ENCODE results near the gene NDUFAF4. TPM values are rescaled to one million over a fixed set of nuclear protein-coding genes. Genes with fewer than 3 reads are reported as not detected.

The NDUFAF4 gene
- total RNA-seq, 2 donors from 2014 or later: 57.9 to 103 TPM

- no peak for DNase-seq (ENCODE audit: low spot score)
- Histone ChIP-seq H3K4me3 (no peak overlapping the region), H3K9me3 (no peaks in the 10 kb centered on the region), H3K27ac (no peak overlapping the region), H3K36me3 (no peaks in the 10 kb centered on the region), H3K4me1 (no peaks in the 10 kb centered on the region), H3K27me3 (no peaks in the 10 kb centered on the region)
- TF ChIP-seq CTCF (IDR thresholded peaks at IDR 0.05): no peak
Observed at GRCh38 chr6:96861588-96861987, 36.1 kb downstream of the NDUFAF4 start.

- Histone ChIP-seq H3K4me3 (no peak overlapping the region), H3K36me3 (no peaks in the 10 kb centered on the region), H3K9me3 (no peaks in the 10 kb centered on the region), H3K27me3 (no peaks in the 10 kb centered on the region), H3K27ac (no peak overlapping the region), H3K4me1 (no peaks in the 10 kb centered on the region)
- no peak for TF ChIP-seq CTCF (IDR thresholded peaks at IDR 0.05)
- DNase-seq (ENCODE audit: low spot score): no peak
Observed at GRCh38 chr6:96856856-96857255, 40.8 kb downstream of the NDUFAF4 start.

- no peak overlapping the region for H3K4me3 ChIP-seq
- no peak overlapping the region for H3K27ac ChIP-seq
- H3K27me3 ChIP-seq: no peaks in the 10 kb centered on the region
- DNase-seq (ENCODE audit: low spot score): no peak
- no peaks in the 10 kb centered on the region for H3K4me1 ChIP-seq
- peaks cover 0 to 4% of the 10 kb centered on the region in 2 donors for H3K9me3 ChIP-seq
- H3K36me3 ChIP-seq: no peaks in the 10 kb centered on the region
- no peak for TF ChIP-seq CTCF (IDR thresholded peaks at IDR 0.05)
Observed at GRCh38 chr6:96853083-96853482, 44.6 kb downstream of the NDUFAF4 start.

GRCh38 chr6:96852605-96853004, 45.1 kb downstream of the NDUFAF4 start:
- no peaks in the 10 kb centered on the region for H3K4me1 ChIP-seq
- no peak for DNase-seq (ENCODE audit: low spot score)
- H3K27me3 ChIP-seq: no peaks in the 10 kb centered on the region
- no peak overlapping the region for H3K4me3 ChIP-seq
- peaks cover 0 to 8% of the 10 kb centered on the region in 2 donors for H3K9me3 ChIP-seq
- TF ChIP-seq CTCF (IDR thresholded peaks at IDR 0.05): no peak
- no peak overlapping the region for H3K27ac ChIP-seq
- H3K36me3 ChIP-seq: no peaks in the 10 kb centered on the region

- no peak for TF ChIP-seq CTCF (IDR thresholded peaks at IDR 0.05)
- DNase-seq (ENCODE audit: low spot score): no peak
- Histone ChIP-seq H3K36me3 (no peaks in the 10 kb centered on the region), H3K27me3 (no peaks in the 10 kb centered on the region), H3K4me3 (no peak overlapping the region), H3K27ac (no peak overlapping the region), H3K4me1 (no peaks in the 10 kb centered on the region), H3K9me3 (peaks cover 0 to 13% of the 10 kb centered on the region in 2 donors)
Observed at GRCh38 chr6:96851858-96852257, 45.8 kb downstream of the NDUFAF4 start.

GRCh38 chr6:96849615-96850014, 48.1 kb downstream of the NDUFAF4 start:
- TF ChIP-seq CTCF (IDR thresholded peaks at IDR 0.05): no peak
- no peaks in the 10 kb centered on the region for H3K36me3 ChIP-seq
- peaks cover 0 to 19% of the 10 kb centered on the region in 2 donors for H3K9me3 ChIP-seq
- no peak for DNase-seq (ENCODE audit: low spot score)
- H3K27ac ChIP-seq: no peak overlapping the region
- no peaks in the 10 kb centered on the region for H3K27me3 ChIP-seq
- H3K4me3 ChIP-seq: no peak overlapping the region
- no peaks in the 10 kb centered on the region for H3K4me1 ChIP-seq
